Inferior parietal cortex (tissue), 1 donor: Measurements from ENCODE around the gene ITGB8.
A peak's percentile ranks its signal among the peaks of the same experiment; 100 is the strongest.
"Not testable (repeated sequence)": the region's sequence is repeated elsewhere in the genome, so short reads cannot be mapped to it uniquely, and the experiment has no call there.

Experiments used
- DNase-seq: peaks from one replicate; pipeline ENCODE4 v3.0.0-alpha.2; 2016; ENCODE audit errors: extremely low spot score

The ITGB8 gene

DNA sequence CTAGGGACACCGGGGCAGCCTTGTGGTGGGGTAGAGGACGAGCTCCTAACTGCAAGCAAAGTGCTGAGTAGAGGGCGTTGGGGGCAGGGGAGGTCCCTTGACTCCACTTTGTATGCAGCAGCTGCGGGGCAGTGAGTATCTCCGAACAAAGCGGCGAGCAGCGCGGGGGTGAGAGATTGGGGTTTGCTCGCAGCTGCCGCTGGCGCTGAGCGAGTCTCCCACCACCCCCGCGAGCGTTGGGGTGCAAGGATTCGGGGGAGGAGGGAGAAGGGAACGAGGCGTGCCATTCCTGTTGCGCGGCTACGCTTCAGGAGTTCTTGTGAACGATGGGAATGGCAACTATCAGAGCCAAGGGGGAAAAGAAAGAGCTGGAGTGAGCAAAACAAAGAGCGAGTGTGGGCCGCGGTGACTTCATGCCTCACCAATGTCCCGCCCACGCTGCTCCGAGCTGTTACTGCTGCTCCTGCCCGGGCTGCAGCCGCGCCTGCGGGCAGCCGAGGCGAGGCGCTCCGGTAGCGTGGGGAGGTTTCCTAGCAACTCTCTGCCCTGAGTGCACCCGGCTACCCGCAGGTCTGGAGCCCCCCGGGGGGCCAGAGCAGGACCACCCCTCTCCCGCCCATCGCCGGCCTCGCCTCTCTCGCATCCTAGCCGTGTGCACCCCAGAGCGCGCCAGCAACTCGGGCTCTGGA lies at the start of gene ITGB8:
TSS of gene ITGB8 (plus strand) at position 662 of the 689 bp plus-strand sequence. CDS start 907 bp downstream, outside the sequence.
- DNase-seq = peak; percentile 85

DNA sequence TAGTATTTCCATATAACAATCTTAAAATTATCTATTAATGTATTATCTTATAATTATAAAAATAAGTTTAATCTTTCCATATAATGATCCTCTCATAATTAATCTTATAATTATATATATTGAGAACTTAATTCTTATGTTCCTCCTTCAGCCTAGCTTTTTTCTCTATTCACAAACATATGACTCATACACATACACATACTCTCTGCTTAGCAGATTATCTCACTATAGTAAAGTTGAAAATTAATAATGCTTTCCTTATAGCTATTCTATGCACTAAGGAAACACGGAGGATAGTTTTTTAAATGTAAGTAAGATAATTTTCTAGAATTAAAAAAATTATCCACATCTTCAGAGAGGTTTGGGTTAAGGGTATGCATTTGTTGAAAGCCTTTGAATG lies 47.7 kb upstream of the ITGB8 start:
- no peak for DNase-seq

DNA sequence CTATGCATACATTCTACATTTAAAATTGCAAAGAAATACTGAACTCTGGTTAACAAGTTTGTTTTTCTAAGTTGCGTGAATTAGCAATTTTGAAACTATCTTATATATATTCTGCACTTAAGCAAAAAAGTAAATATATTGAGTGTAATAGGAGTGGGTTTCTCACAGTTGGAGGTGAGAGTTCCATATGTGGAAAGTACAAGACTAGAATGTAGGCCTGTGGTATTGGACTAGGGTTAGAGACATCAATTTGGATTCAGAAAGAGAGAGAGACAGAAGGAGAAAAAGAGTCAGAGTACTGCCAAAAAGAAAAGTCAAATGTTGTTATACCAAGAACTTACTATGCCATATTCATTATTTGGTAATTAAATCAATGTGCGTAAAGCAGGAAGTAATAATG lies 47.3 kb upstream of the ITGB8 start:
- DNase-seq = no peak

DNA sequence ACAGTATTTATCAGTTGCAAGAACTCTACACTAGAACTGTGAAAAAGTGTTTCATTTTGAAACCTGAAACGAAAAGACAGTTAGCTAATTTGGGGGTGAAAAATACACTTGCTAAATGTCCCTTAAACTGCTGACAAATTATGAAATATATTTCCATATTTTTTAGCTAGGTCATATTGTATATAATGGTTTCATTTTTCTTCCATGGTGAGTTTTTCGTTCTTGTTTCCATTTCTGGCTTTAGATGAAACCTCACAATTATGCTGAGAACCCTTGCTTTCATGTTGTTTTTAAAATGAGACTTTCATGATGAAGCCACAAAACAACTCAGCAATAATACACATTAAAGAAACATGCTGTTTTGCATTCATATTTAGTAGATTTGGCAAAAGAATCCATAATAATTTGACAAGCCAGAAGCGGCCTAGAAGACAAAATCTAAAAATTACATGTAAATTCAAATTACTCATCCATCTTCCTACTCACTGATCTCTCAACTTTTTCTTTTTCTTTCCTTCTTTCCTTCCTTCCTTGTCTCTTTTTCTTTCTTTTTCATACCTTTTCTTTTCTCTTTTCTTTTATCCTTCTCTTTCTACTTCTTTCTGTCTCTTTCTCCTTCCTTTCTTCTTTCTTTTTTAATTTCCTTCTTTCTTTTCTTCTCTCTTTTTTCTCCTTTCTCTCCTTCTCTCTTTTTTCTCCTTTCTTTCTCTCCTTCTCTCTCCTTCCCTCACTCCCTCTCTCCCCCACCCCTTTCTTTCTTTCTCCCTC lies 46.5 kb upstream of the ITGB8 start:
- DNase-seq = no peak

DNA sequence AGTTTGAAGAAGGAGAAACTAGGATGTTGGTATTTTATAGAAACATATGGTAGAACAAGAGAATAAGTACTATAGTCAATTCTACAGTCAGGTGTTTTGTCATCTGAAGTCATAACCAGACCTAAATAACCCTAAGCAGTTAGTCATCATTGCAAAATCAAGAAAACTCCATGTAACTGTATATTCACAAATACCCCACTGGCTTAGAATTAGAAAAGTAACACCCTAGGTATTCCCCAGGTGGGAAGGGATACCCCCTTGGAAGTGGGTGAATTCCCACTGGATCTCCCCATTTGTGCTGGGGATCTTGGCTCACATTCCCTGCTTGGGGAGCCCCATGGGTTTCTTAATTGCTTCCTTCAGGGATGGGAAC lies 45.9 kb upstream of the ITGB8 start:
- no peak for DNase-seq

DNA sequence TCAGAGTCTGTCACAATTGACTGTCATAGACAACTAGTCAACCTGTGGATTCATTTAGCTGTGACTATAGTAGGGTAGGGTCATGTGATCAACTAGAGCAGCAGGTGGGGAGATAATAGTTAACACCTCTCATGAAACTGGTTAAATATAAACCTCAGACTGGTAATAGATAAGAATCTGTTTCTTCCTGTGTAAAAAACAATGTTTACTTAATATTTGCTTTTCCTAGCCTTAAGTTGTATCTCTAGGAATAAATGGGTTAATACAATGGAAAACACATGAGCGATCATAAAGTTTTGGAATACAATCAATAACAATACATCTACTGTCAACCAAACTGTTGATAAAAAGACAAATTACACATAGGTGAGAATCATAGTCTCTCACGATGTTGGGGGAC lies 43.4 kb upstream of the ITGB8 start:
- DNase-seq = no peak

DNA sequence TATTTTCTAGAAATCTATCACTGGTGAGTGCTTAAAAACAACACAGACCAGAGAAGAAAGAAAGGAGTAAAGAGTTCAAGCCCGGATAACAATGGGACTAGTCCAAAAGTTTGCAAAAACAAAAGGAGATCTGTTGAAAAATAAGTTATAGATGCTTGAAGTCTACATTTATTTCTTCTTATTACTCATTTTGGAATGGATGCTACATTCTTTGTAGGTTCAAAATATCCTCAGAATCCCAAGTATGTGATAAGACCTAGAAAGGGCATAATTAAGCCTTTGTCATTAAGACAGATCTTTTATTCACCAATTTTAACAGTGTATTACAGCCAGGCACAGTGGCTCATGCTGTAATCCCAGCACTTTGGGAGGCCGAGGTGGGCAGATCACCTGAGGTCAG lies 42.7 kb upstream of the ITGB8 start:
- DNase-seq = no peak

DNA sequence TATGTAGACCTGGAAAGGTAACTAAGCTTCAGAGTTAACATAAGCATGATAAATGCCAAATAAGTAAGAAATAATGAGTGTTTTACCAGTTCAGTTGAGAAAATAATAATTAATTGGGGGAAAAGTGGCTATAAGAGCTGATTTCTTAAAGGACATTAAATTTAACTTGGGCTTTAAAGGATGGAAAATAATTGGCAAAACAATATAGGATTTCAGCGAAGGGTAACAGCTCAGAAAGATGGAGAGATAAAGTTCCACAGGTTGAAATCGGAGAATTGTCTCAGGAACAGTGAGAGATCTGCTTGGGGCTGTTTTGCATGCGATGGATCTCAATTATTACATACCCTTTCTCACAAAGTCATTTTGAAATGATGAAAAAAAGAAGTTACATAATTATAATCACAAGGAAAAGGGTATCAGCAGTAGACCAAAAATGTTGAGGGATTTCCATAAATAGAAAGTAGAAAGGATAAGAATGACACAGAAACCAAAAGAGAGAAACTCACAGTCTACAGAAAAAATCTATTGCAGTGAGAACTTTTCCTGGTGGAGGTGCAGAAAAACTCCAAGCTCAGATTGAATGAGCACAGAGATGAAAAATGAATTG lies 40.1 kb upstream of the ITGB8 start:
- no peak for DNase-seq

DNA sequence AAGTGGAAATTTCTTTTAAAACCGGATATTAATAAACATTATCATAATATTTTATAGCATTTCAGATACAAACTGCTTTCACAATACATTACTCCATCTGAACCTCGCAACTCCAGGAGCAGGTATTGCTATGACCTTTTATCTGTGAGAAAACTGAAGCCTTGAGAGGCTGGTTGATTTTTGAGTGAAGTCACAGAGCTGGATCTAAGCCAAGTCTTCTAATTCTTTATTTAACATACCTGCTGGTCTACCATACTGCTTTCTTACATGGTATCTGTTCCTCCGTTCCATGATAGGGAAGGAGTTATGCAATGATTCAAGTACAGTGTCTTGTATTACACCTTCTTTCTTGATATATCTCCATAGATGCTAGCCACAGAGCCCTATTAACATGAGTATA lies 37.4 kb upstream of the ITGB8 start:
- DNase-seq = no peak

DNA sequence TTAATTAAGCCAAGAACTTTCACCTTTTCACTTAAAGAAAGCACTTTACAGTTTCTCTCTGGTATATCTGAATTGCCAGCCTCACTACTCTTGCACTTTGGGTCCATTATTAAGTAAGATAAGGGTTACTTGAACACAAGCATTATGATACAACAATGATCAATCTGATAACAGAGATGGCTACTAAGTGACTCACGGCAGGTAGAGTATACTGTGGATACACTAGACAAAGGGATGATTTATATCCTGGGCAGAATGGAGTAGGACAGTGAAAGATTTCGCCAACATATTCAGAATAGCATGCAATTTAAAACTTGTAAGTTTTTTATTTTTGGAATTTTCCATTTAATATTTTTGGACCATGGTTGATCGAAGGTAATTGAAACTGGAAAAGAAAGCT lies 34.3 kb upstream of the ITGB8 start:
- DNase-seq = no peak

DNA sequence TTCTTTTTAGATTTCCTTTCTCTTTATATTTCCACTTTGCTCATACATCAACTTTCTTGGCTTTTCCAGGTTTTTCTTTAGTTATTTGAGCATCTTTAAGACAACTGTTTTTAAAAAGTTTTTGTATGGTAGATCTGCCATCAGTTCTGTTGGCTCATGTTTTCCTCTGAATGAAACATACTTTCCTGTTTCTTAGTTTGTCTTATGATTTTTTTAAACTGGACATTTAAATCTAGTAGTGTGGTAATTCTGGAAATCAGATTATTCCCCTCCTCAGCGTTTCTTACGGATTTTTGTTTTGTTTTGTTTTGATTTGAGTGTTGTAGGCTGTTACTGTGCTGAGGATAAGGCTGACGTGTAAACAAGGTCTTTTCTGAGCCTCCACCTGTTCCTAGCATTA lies 33.8 kb upstream of the ITGB8 start:
- DNase-seq = no peak

DNA sequence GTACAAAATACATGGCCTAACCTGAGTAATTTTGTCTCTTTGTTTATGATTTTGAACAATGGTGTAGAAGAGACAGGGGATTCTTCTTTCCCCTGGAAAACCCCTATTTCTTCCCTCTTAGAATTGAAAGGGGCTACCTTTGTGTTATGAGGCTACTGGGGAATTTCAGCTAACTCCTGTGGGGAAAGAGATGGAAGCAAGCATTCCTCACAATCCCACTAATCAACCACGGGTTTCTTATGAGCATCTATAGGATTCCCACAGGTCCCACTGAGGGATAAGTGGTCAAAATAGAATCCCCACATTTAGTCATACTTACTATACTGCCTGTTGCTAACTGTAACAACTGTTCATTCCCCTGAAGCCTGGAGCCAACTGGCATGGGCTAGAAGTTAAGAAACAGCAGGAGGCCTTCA lies 32.2 kb upstream of the ITGB8 start:
- no peak for DNase-seq

DNA sequence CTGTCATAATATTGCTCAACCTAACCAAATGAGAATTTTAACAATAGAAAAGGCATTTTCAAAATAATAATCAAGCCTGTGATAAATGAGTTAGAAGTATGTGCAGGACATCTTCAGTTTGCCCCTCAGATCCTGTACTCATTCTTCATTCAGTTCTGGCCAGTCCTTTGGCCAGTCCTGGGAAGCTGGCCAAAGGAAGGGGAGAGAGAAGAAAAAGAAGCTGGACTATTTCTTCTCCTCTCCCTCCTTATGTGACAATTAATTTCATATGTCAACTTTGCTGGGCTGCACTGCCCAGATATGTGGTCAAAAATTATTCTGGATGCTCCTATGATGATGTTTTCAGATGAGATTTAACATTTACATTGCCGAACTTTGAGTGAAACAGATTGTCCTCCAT lies 31.6 kb upstream of the ITGB8 start:
- DNase-seq = no peak

DNA sequence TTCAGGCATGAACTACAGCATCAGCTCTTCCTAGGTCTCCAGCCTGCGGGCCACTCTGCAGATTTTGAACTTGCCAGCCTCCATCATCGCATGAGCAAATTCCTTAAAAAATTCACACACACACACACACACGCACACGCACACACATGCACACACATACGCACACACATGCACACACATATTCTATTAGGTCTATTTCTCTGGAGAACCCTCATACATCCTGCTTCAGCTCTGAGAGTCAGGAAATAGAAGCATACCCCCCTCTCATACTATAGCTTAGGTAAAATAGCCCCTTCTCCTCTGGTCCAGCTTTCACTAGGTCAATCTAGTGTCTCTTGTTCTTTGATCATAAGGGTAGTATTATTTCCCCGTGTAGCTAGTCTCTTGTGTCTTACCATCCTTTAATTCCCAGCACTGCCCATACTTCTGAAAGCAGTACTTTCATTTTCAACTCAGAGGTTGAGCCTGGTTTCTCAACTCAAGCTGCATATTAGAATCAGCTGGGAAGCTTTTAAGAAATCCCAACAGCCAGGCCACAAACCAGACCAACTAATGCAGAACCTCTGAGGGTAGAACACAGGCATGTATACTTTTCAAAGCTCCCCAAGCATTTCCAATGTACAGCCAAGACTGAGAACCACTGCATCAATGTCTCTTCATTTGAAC lies 30.9 kb upstream of the ITGB8 start:
- DNase-seq = no peak

DNA sequence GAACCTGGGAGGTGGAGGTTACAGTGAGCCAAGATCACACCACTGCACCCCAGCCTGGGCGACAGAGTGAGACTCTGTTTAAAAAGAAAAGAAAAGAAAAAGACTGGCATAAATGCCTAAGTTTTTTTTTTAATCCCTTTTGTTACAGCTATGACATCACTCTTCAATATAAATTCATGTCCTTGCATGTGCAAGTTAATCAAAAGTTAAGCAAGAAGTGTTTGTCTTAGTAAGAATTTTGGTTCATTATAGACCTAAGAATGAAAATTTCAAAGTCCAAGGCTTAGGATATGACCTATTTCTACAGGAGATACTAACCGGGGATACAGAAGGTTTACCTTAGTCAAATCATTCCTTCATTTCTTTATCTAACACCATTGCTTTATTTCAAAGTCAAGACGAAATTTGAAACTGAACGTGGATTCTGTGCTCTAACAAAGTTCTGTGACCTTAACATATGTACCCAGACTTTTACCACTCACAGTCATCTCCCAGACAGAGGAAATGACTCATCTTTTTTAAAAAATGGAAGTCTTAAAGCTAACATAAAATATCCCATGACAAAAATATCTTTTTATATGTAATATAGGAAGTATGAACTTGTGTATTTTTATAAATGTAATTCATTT lies 29.3 kb upstream of the ITGB8 start:
- no peak for DNase-seq

DNA sequence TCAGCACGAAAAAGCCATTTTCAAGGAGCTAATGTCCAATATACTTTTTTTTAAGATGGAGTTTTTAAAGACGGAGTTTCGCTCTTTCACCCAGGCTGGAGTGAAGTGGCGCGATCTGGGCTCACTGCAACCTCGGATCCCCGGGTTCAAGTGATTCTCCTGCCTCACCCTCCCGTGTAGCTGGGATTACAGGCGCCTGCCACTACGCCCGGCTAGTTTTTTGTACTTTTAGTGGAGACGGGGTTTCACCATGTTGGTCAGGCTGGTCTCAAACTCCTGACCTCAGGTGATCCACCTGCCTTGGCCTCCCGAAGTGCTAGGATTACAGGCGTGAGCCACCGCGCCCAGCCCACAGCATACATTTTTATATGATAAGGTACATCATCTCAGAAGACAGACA lies 28.4 kb upstream of the ITGB8 start:
- DNase-seq = not testable (repeated sequence)

DNA sequence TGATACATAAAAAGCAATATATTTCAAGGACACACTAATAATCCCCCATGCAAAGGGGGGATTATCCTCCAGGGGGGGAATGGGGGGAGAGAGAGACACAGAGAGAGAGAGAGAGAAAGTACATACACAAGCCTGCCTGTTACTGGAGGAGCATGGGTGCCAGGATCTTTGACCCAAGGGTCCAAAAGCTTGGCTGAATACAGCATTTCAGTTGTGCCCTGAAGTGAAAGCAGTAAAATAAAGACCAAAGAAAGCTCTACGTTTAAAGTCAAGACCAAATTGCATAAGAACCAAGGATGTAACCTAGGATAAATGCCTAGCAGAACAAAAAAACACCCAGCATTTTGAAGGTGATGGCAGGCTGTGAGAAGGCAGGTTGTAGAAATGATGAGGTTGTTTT lies 27.8 kb upstream of the ITGB8 start:
- DNase-seq = no peak

DNA sequence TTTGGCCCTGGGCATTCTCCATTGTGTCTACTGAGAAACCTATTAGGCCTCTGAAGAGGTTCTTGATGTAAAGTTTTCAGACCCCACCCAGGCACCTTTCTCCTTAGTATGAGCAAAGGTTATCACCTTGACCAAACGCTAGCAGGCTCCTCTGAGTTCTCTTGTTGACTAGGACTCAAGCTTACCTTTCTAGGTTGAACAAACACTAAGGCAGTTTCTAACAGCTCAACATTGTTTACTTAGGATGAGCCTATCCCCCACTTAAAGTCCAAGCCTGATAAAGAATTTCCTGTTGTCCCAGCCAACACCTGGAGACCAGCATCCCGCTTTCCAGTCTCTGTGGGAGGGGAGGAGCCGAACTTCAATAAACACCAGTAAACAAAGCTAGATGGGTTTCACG lies 26.3 kb upstream of the ITGB8 start:
- no peak for DNase-seq

DNA sequence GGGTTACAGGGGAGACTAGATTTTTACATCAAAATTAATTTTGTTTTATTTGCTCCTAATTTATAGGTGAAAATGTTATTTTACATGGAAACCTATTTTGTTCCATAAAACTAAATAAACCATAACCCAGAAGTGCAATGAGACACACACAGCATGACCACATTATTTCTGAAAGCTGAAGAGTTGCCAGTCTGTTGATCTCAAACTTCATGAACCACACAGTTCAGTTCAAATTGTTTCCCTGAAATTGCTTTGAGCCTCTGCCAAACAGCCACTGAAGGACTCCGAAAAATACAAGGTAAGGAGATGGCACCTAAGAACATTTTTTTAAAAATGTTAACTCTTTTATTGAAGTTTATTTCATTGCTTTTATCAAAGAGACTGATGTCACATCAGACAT lies 25.0 kb upstream of the ITGB8 start:
- DNase-seq = no peak

DNA sequence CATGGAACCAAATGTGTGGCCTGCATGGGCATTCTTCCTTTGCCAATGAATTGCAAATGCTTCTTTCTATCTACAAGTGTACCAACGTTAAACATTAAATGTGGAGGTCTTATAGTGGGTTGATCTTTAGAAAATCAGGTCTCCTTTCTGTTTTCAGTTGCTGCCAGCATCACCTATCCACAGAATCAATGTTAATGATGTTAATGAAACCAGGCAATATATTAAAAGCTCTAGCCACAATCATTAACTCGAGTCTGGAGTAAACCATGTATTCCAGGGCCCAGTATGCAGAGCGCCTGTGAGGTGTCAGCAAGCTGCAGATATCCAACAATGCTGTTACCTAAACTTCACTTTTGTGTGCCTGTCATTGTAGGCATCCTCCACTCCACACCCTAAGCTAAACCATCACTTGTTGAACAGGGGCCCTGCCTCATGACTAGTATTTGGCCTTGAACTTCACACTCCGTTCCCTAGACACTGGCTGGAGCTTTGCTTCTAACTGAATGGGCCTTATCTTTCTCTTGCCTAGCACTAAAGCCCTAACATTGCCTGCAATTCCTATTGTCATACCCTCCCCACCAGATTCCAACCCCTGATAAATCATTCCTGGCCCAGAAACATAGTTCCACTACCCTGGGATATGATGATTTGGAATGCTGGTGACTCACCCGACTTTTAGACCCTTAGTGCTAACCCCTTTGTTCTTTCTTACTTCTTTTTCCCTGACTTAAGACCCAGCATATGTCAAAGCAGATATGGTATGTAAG lies 24.3 kb upstream of the ITGB8 start:
- DNase-seq = no peak

DNA sequence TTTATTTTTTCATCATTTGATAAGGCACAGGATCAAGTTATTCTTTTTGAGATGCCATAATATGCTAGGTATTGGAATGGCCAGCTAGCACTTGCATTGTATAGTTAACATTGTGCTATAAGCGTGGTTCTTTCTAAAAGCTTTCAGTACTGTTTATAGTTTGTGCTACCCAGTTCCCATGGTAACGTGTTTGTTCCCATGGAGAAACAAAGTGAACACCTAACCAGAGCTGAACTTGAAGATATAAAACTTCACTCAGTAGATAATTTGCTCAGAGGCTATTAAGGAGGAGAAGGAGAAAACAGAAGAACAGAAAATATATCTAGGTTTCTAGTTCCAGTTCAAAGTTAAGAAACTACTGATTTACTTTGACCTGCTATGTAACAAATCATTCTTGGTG lies 23.6 kb upstream of the ITGB8 start:
- no peak for DNase-seq
